Breast epithelium (tissue), 4 donors: ENCODE data around the gene STRN3. TPM values are rescaled to one million over a fixed set of nuclear protein-coding genes. Genes with fewer than 3 reads are reported as not detected.

Experiments used
- DNase-seq, 2 donors: peaks; one replicate each; pipeline ENCODE4 v3.0.0-alpha.2; 2019; ENCODE audit warnings: low spot score in 2 of 2
- H3K27ac ChIP-seq, 2 donors: fragments of 200-600 bp; sonication (generic) in 1 of 2; one replicate each; pipeline ENCODE4 v1.5.1; 2016 to 2019; ENCODE audit warnings: mild to moderate bottlenecking in 1 of 2
- H3K27me3 ChIP-seq, 2 donors: fragments of 200-600 bp; sonication (generic) in 1 of 2; one replicate each; pipeline versions ENCODE4 v1.5.1 to v1.6.0; 2017 to 2019; ENCODE audit warnings: control low read depth in 1 of 2, mild to moderate bottlenecking in 1 of 2
- H3K36me3 ChIP-seq: fragments of 200-600 bp; one replicate; pipeline ENCODE4 v1.5.1; 2019
- H3K4me1 ChIP-seq, 2 donors: fragments of 200-600 bp; sonication (generic); one replicate each; pipeline ENCODE4 v1.5.1; 2016 to 2019; ENCODE audit warnings: control low read depth in 1 of 2
- H3K4me3 ChIP-seq, 3 donors: fragments of 200-600 bp; sonication (generic); 1 replicate in 2 of 3; 2 replicates in 1 of 3; pipeline ENCODE4 v1.5.1; 2016 to 2019; ENCODE audit warnings: mild to moderate bottlenecking in 3 of 3, moderate library complexity in 2 of 3
- H3K9me3 ChIP-seq, 2 donors: fragments of 200-600 bp; sonication (generic) in 1 of 2; one replicate each; pipeline ENCODE4 v1.5.1; 2016 to 2019; ENCODE audit warnings: control low read depth in 1 of 2
- POLR2A ChIP-seq: fragments of 450-650 bp; IDR thresholded peaks from one replicate; pipeline ENCODE4 v1.6.1; 2016; ENCODE audit warnings: antibody characterized with exemption, mild to moderate bottlenecking, moderate library complexity
- POLR2AphosphoS5 ChIP-seq, 3 donors: sonication (generic); formaldehyde crosslinking; IDR thresholded peaks; one replicate each; pipeline ENCODE4 v1.6.1; 2017; ENCODE audit warnings: antibody characterized with exemption in 3 of 3
- intact Hi-C: fragments of 100-400 bp; cut with DNase I; formaldehyde crosslinking; loops from one replicate; pipeline ENCODE4 v1.15.1; 2023; ENCODE audit warnings: low total_unique reads
- total RNA-seq, 3 donors: library from RNA; depleted of rRNA; stranded (reverse); fragments of >200 nt; gene quantifications; one replicate each; pipeline ENCODE4 v1.1.0, GENCODE V29; 2016
- TF ChIP-seq, protein P1 (sequence below), 3 donors: fragments of 450-650 bp; IDR thresholded peaks; one replicate each; pipeline ENCODE4 v1.5.1; 2016 to 2017; ENCODE audit warnings: antibody characterized with exemption in 3 of 3, mild to moderate bottlenecking in 3 of 3, moderate library complexity in 3 of 3

Gene STRN3
- total RNA-seq, 3 donors from 2014 or later, result 43.5 to 60.7 (median 43.6) TPM

DNA sequence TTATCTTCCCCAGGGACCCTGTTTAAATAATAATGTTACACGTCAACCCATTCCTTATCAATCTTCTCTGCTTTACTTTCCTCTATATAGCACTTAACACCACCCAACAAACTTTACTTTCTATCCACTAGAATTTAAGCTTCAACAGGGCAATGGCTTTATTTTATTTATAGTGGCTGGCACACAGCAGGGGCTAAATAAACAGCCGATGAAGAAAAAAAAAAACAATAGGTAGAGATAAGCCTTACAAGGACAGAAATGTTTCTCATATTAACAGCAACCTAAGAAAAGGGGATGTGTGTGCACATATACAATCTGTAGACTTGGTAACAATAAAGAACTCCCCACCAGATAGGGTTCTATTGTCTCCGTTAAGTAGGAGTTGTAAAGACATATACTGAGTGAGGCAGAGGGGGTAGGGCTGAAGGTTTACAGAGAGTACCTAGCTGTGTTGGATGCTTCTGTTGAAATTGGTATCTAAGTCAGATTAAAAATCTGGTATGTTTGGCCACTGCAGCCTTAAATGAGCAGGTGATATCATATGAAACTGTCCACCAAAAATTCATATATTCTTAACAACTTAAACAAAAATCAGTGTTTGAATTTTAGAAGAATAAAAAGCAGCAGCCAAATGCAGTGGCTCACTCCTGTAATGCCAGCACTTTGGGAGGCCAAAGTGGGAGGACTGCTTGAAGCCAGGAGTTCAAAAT, 25.4 kb downstream of the STRN3 start:
- Histone ChIP-seq H3K9me3 (peaks cover 0 to 10% of the 10 kb centered on the region in 2 donors), H3K4me1 (peaks cover 0 to 2% of the 10 kb centered on the region in 2 donors), H3K36me3 (no peaks in the 10 kb centered on the region), H3K27ac (no peak overlapping the region), H3K27me3 (no peaks in the 10 kb centered on the region), H3K4me3 (no peak overlapping the region)
- TF ChIP-seq POLR2AphosphoS5 (IDR thresholded peaks at IDR 0.05), result no peak
- TF ChIP-seq POLR2A, result no peak
- TF ChIP-seq, protein P1, sequence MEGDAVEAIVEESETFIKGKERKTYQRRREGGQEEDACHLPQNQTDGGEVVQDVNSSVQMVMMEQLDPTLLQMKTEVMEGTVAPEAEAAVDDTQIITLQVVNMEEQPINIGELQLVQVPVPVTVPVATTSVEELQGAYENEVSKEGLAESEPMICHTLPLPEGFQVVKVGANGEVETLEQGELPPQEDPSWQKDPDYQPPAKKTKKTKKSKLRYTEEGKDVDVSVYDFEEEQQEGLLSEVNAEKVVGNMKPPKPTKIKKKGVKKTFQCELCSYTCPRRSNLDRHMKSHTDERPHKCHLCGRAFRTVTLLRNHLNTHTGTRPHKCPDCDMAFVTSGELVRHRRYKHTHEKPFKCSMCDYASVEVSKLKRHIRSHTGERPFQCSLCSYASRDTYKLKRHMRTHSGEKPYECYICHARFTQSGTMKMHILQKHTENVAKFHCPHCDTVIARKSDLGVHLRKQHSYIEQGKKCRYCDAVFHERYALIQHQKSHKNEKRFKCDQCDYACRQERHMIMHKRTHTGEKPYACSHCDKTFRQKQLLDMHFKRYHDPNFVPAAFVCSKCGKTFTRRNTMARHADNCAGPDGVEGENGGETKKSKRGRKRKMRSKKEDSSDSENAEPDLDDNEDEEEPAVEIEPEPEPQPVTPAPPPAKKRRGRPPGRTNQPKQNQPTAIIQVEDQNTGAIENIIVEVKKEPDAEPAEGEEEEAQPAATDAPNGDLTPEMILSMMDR (IDR thresholded peaks at IDR 0.05), result no peak
- DNase-seq, result no peak
- intact Hi-C loops, result no loop called here

DNA sequence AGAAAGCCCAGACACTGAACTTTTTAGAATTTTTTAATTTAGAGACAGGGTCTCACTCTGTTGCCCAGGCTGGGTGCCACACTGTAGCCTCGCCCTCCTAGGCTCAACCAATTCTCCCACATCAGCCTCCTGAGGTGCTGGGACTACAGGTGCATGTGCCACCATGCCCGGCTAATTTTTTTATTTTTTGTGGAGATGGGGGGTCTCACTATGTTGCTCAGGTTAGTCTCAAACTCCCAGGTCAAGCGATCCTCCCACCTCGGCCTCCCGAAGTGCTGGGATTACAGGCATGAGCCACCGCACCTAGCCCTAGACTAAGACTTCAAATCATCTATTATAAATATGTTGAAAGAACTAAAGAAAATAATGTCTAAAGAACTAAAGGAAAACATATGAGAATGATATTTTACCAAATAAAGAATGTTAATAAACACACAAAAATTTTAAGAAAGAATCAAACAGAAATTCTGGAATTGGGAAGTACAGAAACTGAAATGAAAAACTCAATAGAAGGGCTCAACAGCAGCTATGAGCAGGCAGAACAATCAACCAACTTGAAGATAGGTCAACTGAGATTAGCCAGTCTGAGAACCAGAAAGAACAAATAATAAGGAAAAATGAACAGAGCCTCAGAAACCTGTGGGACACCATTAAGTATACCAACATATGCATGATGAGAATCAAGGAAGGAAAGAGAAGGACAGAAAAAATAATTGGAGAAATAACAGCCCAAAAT, 27.0 kb downstream of the STRN3 start:
- Histone ChIP-seq H3K4me3 (no peak overlapping the region), H3K27me3 (no peaks in the 10 kb centered on the region), H3K27ac (no peak overlapping the region), H3K36me3 (no peaks in the 10 kb centered on the region), H3K4me1 (peaks cover 0 to 3% of the 10 kb centered on the region in 2 donors), H3K9me3 (peaks cover 0 to 10% of the 10 kb centered on the region in 2 donors)
- TF ChIP-seq POLR2AphosphoS5 (IDR thresholded peaks at IDR 0.05) (no peak), POLR2A (no peak)
- TF ChIP-seq, protein P1 (IDR thresholded peaks at IDR 0.05), result no peak
- no peak for DNase-seq
- intact Hi-C loops, result no loop called here

DNA sequence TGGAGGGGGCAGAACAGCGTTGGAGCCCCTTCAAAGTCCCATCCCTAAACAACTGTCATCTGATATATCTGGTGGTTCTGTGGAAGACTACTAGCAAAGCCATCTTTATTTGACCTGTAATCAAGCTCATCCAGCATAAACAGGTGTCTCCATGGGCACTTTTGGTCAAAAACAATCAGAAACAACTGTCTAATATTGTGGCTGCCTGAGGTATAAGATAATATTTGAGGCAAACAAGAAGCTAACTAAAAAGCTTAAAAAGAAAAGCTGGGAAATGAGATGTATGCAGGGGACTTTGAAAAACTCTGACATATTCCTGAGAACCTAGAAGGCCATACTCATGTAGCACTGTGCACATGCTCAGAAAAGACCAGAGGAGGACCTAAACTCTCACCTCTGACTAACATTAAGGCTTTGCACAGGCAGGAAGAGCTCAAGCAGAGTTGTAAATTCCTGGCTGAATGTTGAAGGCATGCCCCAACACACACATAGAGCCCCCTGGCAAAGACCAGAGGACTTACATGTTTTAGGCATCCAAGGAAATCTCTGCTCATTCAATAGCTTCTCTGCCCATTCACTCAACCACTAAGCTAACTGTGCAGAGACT, 28.0 kb downstream of the STRN3 start:
- no peak overlapping the region for H3K4me3 ChIP-seq
- intact Hi-C loops, result no loop called here
- TF ChIP-seq POLR2AphosphoS5 (IDR thresholded peaks at IDR 0.05) (no peak), POLR2A (no peak)
- TF ChIP-seq, protein P1 (IDR thresholded peaks at IDR 0.05), result no peak
- no peak for DNase-seq
- H3K9me3 ChIP-seq, result peaks cover 0 to 10% of the 10 kb centered on the region in 2 donors
- H3K36me3 ChIP-seq, result no peaks in the 10 kb centered on the region
- no peaks in the 10 kb centered on the region for H3K27me3 ChIP-seq
- peaks cover 0 to 3% of the 10 kb centered on the region in 2 donors for H3K4me1 ChIP-seq
- H3K27ac ChIP-seq, result no peak overlapping the region

DNA sequence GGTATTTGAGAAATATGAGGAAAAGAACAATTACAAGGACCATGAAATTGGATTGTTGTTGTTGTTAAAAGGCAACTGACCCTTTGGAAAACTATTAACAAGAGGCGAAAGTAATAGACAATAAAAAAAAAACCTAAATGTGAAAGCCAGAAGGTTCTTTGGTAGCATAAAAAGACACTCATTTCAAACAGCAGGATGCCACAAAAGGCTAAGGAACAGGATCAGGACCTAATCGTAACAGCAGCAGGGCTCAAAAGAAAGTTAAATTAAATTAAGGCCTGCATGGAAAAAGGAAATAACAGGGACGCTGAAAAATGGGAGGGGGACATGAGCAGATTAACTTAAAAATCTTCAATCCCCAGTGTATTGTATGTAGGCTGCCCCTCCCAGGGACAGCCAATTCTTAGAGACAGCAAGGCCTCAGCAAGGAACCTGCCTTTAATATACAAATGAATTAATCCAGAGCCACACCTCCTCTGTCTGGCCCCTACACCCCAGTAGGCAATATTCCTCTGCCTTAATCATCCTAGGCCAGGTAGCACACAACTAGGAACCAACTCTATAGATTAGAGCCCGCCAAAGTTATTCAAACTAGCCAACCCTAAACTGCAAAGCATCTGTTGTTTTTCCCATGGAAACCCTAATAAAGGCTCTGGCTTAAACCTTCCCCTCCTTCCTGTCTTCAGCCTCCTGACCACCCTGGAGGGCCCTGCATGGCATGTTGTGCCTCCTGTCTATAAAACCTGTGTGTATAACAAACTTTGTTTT, 29.1 kb downstream of the STRN3 start:
- TF ChIP-seq, protein P1 (IDR thresholded peaks at IDR 0.05), result no peak
- no peak for TF ChIP-seq POLR2A
- TF ChIP-seq POLR2AphosphoS5 (IDR thresholded peaks at IDR 0.05), result no peak
- no peak for DNase-seq
- Histone ChIP-seq H3K4me3 (no peak overlapping the region), H3K9me3 (peaks cover 0 to 10% of the 10 kb centered on the region in 2 donors), H3K27me3 (no peaks in the 10 kb centered on the region), H3K27ac (no peak overlapping the region), H3K36me3 (no peaks in the 10 kb centered on the region), H3K4me1 (peaks cover 0 to 3% of the 10 kb centered on the region in 2 donors)
- intact Hi-C loops, result no loop called here
